Cerebellar cortex (tissue), 1 donor: Measurements from ENCODE around the gene NOA1.

Experiments
- DNase-seq: peaks from one replicate; pipeline ENCODE4 v3.0.0-alpha.2; 2015; ENCODE audit warnings: low spot score

The NOA1 gene

DNA sequence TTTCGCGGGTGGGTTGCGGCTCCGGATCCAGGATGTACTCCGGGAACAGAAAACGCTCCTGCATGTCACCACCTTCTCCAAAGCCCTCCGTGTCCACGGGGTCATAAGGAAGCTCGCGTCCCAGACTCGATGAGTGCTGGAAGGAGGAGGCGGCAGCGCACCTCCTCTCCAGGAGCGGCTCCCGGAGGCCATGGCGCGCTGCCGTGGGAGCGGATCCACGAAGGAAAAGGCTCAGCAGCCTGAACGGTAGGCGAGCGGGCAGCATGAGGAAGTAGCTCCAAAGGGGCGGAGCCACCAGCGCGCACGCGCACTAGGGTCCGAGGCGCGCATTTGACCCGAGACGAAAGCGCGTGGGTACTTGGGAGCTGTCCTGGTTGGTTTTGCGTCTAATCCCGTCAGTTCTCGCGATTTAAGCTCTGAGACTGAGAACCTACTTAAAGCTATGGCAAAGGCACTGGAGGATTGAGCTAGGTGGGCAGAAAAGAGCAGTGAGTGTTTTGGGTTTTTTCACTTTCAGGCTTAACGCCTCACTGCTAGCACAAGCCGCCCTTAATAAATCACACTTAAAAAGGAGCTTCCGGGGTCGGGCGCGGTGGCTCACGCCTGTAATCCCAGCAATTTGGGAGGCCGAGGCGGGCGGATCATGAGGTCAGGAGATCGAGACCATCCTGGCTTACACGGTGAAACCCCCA is at the start of gene NOA1:
Gene NOA1 (minus strand): TSS at position 286 of the 692 bp plus-strand sequence. CDS start 21 bp downstream, at position 265.
- DNase-seq, result peak; percentile 99

DNA sequence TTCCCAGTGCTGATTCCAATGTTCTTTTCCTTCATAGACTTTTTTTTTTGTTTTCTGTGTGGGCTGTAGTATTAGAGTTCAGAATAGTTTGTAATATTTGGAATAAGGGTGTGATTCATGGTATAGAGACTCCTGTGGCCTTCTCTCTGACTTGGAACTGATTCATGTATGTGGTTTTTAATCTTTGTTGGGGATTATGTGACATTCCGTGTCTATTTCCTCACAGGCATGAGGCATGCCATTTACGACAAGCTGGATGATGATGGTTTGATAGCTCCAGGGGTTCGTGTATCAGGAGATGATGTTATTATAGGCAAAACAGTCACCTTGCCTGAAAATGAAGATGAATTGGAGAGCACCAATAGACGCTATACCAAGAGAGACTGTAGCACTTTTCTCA is 45.7 kb upstream of the NOA1 start:
- DNase-seq, result no peak

DNA sequence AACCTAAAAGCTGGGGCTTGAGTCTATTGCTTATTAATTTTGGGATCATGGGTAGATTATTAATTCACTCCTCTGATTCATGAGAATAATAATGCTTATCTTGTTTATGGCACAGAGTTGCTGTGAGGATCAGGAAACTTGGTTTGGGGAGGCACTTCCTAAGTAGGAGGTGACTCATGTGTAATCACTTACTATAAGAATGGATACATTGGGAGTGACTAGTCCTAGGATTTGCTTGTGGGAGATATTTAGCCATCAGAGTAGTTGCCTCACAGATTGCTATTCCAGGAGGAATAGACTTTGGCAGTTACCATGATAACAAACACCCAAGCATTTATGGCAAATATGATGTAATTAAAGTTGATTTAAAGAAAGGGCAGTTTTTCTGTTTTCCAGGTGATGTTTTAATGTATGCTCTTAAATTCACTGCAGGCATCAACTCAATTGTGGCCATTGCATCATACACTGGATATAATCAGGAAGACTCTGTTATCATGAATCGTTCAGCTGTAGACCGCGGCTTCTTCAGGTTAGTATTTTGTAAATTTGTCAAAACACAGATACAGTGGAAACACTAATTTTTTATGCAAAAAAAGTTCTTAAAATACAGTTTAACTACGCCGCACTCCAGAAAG is 43.2 kb upstream of the NOA1 start:
- DNase-seq, result no peak

DNA sequence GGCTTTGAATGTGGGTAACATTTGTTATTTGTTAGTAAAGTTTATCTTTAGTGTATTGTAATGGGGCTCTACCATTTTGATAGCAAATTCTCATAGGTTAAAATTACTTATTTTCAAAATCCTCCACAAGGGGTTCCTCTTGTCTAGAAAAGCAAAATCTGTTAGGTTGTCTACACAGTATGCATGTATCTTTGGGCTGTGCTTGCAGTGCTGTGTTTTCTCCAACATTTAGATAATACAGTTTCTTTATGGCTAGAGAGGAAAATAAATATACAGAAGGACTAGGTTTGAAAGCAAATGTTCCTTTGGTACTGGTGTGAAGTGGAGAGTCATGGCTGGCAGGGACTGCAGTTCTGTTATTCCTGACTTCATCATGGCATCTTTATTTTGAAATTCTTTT is 41.6 kb upstream of the NOA1 start:
- DNase-seq, result no peak

DNA sequence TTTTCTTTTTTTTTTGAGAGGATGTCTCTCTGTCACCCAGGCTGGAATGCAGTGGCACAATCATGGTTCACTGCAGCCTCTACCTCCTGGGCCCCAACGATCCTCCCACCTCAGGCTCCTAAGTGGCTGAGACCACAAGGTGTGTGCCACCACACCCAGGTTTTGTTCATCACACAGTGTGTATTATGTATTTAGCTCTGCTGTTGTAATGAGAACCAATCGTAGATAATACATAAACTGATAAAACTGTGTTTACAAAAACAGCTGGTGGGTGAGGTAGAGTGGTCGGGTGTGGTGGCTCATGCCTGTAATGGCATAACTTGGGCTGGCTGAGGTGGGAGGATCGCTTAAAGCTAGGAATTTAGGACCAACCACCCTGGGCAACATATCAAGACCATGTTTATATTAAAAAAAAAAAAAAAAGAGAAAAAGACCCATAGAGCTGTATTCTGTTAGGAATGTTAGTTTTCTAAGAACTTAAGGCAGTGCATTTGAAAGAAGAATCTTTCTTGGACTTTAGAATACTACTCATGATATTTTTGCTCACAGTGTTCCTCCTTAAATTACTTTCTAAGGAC is 36.2 kb upstream of the NOA1 start:
- no peak for DNase-seq

DNA sequence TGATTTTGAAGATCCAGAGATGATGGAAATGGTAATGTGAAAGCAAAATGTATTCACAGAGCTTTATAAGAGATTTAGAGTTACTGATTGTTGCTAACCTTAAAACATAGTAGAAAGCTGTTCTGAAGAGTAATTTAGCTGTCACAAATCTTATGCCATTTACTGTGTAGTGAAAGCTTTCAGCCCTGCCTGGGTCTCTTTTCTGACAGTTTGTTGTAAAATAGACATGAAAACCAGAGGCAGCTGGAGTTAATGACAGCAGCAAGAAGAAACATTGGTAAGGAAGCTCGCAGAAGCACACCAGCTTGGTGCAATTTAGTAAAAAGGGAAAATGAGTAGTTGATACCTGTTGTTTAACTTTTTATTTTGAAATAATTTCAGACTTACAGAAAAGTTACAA is 22.3 kb upstream of the NOA1 start:
- no peak for DNase-seq

DNA sequence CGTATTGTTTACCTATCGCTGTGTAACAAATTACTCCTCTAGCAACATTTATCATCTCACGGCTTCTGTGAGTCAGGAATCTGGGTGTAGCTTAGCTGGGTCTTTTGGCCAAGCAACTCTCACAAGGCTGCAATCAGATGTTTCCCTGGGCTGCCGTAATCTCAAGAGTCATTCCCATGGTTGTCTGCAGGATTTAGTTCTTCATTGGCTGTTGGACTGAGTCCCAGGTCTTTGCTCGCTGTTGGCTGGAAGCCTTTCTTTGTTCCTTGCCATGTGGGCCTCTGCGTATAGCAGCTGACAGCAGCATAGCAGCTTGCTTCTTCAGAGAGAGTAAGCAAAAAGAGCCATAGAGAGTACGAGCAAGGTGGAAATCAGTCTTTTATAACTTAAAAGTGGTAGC is 18.1 kb upstream of the NOA1 start:
- DNase-seq, result peak; percentile 94

DNA sequence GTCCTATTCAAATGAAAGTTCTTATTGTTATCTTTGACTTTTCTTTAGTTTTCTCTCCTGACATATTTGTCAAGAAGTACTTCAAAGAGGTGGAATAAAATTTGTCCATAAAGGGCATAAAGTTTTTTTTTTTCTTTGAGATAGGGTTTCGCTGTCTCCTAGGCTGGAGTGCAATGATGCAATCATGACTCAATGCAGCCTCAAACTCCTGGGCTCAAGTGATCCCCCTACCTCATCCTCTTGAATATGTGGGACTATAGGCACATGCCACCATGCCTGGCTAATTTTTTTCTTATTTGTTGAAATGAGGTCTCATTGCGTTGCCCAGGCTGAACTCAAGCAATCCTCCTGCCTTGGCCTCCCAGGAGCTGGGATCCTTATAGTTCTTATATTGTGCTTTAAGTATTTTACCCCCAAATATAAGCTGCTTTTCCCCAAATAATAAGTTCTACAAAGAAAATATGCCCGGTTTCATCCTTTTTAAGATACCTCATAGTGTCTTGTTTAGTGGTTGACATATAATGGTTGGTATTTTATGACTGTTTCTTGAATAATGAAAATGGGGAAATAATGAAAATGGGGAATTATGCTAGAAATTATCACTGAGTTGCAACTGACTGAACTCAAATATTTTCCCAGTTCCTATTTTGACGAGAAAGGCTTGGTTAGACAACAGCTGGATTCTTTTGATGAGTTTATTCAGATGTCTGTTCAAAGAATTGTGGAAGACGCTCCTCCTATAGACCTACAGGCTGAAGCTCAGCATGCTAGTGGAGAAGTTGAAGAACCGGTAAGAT is 12.9 kb upstream of the NOA1 start:
- DNase-seq, result no peak

DNA sequence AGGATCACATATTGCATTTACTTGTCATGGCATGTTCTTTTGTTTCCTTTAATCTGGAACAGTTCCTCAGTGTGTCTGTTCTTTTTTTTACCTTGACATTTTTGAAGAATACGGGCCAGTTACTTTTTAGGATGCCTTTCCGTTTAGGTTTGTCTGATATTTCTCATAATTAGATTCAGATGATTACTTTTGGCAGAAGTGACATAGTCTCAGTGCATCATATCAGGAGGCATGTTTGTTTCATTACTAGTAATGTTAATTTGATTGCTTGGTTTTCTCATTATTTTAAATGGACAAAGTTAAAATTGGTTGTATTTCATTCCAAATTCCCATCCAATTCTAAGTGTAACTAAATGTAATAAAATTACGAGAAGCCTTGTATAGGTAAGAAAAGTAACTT is 9.5 kb upstream of the NOA1 start:
- DNase-seq, result no peak

DNA sequence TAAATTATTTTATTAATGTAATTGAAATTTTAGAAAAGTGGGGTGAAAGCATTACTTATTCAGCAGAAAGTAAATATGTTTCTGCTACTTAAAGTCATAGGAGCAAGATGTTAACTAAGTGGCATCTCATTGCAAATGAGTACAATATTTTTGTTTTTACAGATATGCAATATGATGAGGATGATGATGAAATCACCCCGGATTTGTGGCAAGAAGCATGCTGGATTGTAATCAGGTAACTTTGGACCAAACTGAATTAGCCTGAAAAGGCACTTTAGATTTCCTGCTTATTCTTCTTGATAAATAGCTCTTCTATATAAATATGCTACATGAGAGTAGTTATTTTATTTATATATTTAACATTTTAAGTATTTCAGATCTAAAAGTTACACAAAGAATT is 8.8 kb upstream of the NOA1 start:
- DNase-seq, result no peak

DNA sequence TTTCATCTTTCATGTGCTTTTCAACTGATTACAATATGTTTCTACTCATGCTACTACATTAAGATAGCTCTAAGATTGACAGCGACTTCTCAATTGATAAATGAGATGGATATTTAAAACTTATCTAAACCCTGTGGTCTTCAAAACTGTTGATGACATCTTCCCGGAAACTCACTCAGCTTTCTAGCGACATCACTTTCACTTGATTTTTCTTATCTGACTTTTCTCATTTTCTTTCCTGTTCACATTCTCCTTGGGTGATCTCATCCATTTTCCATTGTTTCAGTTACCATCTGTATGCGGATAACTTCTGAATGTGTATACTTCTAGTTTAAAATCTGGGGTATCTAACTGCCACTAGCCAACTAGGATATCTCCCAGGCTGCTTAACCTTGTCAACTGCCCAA is 4.4 kb upstream of the NOA1 start:
- DNase-seq, result no peak

DNA sequence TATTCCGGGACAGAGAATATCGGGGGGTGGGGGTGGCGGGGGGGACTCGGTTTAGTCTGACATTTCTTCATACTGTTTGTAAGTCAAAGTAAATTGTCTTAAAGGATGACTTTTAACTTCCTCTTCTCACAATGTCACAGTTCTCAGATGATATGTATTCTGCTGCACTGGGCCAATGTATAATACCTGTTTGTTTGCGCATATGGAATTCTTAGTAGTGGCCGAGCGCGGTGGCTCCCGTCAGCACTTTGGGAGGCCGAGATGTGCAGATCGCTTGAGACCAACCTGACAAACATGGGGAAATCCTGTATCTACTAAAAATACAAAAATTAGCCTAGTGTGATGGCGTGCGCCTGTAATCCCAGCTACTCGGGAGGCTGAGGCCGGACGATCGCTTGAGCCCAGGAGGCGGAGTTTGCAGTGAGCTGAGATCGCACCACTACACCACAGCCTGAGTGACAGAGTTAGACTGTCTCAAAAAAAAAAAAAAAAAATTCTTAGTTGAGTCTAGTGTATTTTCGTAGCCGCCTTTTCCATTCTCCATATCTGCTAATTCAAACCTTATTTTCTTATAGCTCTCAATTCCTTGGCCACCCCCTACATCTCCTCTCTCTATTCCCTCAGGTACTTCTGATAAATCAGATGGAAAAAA is 2.1 kb upstream of the NOA1 start:
- peak; percentile 8 for DNase-seq

DNA sequence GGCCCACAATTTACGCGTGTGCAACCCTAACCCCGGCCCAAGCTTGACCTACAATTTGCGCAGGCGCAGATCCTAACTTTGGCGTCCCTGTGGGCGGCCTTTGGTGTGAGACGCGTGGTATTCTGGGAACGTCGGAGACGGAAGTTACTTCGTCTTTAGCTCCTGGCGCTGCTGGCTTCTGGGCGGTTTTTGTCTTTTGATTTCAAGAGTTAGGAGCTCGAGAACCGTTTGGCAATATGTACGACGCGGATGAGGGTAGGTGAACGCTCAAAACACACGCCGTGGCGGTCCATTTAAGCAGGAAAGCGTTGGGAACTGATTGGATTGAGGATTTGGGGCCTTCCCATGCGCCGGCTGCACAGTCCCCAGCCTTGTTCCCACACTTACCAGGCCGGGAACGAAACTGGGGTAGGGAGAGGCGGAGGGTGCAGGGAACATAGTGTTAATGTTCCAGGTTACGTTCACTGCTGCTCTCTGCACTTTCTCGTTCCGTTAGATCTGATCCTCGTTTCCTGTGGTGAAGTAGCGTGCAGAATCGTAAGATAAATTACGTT is 1.4 kb upstream of the NOA1 start, which contains the start of gene POLR2B:
Gene POLR2B (plus strand): TSS at position 147 of the 554 bp plus-strand sequence. CDS start 90 bp downstream, at position 237.
- DNase-seq, result peak; percentile 97

DNA sequence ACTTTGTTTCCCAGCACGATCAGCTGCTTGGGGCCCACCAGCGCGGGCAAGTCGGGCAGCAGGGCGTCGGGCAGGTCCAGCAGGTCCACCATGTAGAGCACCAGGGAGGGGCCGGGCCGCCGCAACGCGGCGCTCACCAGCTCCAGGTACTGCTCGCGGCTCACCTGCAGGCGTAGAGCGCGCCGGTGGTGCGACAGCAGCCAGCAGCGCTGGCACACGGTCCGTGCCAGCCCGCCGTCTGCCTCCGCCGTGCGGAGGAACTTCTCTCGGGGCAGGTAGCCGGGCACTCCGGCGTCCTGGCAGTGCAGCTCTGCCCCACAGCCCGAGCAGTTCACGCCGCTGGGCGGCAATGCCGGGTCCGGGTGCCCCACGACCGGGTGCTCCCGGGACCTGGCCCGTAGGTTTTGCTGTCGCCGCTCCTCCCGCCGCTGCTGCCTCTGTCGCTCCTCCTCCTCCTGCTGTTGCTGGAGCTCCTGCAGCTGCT is 527 bp downstream of the NOA1 start:
- no peak for DNase-seq

DNA sequence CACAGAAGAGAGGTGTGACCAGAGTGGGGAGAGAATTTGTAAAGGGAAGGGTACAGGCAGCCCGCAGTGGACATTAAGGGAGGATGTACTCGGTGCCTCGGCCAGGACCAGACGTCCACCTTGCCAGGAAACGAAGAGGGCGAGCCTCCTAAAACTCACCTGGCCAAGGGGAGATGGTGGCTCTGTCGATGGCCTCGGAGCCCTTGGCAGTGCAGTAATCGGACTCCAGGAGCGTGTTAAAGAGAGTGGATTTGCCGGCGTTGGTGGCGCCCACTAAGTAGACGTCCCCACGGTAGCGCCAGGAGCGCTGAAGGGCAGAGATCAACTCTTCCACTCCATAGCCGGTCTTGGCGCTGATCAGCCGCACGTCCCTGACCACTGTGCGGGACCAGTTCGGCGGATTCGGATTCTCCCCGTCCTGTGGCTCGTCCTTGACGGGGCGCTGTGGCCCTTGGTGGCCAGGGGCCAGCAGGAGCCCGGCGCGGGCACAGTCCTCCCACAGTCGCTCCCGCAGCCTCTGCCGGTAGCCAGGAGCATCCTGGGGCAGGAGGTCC is 1.0 kb downstream of the NOA1 start:
- DNase-seq, result no peak

DNA sequence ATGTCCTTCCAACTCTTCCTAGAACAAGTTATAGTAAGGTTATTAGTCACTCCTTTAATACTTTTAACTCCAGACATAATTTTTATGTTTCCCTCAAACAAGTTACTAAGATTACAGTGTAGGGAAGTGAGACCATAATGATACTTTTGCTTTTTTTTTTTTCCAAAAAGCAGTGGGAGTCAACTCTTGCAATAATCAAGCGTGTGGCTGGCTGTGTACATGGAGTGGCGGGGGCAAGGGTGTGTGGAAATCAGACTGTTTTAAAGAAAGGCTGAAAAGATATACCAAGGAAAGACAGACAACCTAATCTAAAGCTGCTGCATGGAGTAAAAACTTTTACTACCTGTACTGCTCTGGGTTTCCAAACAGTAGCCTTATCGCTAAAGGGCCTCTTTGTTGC is 4.1 kb downstream of the NOA1 start:
- no peak for DNase-seq

DNA sequence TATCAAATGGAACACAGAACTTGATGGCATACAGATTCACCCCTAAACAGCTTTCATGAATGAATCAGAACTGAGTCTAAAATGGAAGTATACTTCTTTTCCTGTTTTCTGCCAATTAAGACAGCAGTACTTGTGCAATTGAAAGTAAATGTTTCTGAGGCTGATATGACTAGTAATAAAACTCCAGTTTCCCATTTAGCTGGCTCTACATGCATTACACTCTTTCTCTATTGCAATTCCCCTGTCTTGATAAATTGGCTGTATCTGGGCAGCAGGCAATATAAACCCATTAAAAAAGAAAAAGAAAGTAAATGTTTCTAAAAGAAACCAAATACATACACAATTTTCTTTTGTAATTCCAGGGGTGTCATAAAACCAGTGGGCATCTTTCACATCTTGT is 4.6 kb downstream of the NOA1 start:
- no peak for DNase-seq

DNA sequence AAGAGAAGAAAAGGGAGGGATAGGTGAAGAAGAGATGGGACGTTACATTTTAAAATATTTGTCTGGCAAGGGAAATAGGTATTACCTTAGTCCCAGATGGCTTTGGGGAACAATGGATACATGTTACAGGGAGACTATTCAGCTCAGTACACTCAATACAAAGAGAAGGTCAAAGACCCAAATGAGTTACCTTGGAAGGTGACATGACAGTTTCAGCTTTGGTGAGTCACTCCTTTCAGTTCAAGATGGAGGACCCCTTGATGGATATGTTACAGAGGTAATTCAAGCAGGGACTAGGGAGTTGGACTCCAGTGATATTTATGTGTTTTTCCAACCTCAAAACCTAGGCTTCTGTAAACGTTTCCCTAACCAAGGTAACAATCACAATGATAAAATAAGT is 5.0 kb downstream of the NOA1 start:
- DNase-seq, result no peak

DNA sequence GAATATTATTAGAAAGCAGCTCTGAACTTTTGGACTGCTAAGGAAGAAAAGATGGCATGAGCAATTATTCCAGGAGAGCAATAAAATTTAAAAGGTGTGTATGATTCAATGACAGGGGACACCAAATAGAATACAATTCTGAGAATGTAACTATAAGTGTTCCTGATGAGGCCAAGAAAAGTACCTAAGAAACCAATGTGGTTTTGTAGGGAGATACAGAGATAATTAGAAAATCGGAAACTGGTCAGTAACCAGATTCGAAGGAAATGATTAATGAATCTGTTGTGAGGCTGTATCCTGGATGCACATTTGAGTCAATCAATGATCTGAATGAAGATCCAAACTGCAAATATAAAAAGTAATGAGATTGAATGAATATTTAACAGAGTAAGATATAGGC is 6.0 kb downstream of the NOA1 start:
- DNase-seq, result no peak

DNA sequence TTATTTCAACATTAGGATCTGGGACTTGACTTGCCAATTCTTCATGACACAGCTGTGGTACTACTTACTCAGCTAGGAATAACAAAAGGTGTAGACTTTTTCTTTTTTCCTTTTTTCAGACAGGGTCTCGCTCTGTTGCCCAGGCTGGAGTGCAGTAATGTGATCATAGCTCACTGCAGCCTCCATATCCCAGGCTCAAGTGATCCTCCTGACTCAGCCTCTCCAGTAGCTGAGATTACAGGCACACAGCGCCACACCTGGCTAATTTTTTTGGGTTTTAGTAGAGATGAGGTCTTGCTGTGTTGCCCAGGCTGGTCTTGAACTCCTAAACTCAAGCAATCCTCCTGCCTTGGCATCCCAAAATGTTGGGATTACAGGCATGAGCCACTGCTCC is 16.3 kb downstream of the NOA1 start:
- no peak for DNase-seq

DNA sequence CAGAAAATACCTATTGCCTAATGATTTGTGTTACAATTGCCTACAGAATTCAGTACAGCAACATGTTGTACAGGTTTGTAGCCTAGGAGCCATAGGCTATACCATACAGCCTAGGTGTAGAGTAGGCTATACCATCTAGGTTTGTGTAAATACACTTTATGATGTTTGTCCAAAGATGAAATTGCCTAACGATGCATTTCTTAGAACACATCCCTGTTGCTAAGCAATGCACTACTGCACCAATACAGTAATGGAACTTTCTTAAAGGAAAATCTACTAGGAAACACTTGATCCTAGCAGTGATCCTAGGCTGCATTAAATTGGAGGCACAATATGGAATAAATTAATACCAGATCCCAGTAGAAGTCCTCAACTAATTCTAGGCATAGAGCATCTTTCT is 18.3 kb downstream of the NOA1 start:
- DNase-seq, result no peak
